GM23338 (cell line): Measurements from ENCODE around the gene CCL8. TPM values are rescaled to one million over a fixed set of nuclear protein-coding genes. Genes with fewer than 3 reads are reported as not detected.

Experiments used
- ATAC-seq: fragments of 200-7000 bp; cut with Tn5 transposase; 3 replicates; pipeline ENCODE4 v1.9.1; 2020
- DNase-seq: peaks from one replicate; pipeline ENCODE4 v3.0.0-alpha.2; 2015; ENCODE audit warnings: low spot score
- H2AFZ ChIP-seq: fragments of 200-600 bp; sonication (generic); 2 replicates; pipeline ENCODE4 v1.8.0; 2016; ENCODE audit warnings: antibody characterized with exemption, mild to moderate bottlenecking, moderate library complexity
- H3F3A ChIP-seq: fragments of 200-600 bp; sonication (generic); replicated peaks from 2 replicates; pipeline ENCODE4 v1.8.0; 2017; ENCODE audit warnings: antibody characterized with exemption, mixed run types, low read depth
- H3K27ac ChIP-seq: fragments of 200-600 bp; sonication (generic); 2 replicates; pipeline ENCODE4 v1.6.1; 2016; ENCODE audit warnings: low read depth
- H3K27me3 ChIP-seq: fragments of 200-600 bp; sonication (generic); 2 replicates; pipeline ENCODE4 v1.8.0; 2016; ENCODE audit warnings: mild to moderate bottlenecking, mixed run types, moderate library complexity; ENCODE audit not compliant: insufficient read depth
- H3K36me3 ChIP-seq: fragments of 200-600 bp; sonication (generic); 2 replicates; pipeline ENCODE4 v1.8.0; 2016; ENCODE audit warnings: mild to moderate bottlenecking; ENCODE audit not compliant: insufficient read depth
- H3K4me1 ChIP-seq: fragments of 200-600 bp; sonication (generic); 2 replicates; pipeline ENCODE4 v1.8.0; 2016; ENCODE audit warnings: mild to moderate bottlenecking, moderate library complexity; ENCODE audit not compliant: insufficient read depth
- H3K4me2 ChIP-seq: fragments of 200-600 bp; sonication (generic); 2 replicates; pipeline ENCODE4 v1.7.1; 2017; ENCODE audit warnings: mixed run types
- H3K4me3 ChIP-seq: fragments of 200-600 bp; sonication (generic); 2 replicates; pipeline ENCODE4 v1.6.1; 2016; ENCODE audit warnings: mixed run types
- H3K79me2 ChIP-seq: fragments of 200-600 bp; sonication (generic); replicated peaks from 2 replicates; pipeline ENCODE4 v1.8.0; 2017; ENCODE audit warnings: mild to moderate bottlenecking; ENCODE audit not compliant: insufficient read depth
- H3K9me2 ChIP-seq: fragments of 200-600 bp; sonication (generic); 2 replicates; pipeline ENCODE4 v1.8.0; 2017; ENCODE audit not compliant: insufficient read depth
- H4K20me1 ChIP-seq: fragments of 200-600 bp; sonication (generic); replicated peaks from 2 replicates; pipeline ENCODE4 v1.8.0; 2017; ENCODE audit warnings: mild to moderate bottlenecking; ENCODE audit not compliant: insufficient read depth
- H3K27ac Mint-ChIP-seq: 2 replicates; pipeline ENCODE4 v1.8.0; 2020; ENCODE audit warnings: inconsistent platforms, mild to moderate bottlenecking, moderate library complexity, mixed read lengths
- H3K27me3 Mint-ChIP-seq: 3 replicates; pipeline ENCODE4 v1.8.0; 2022; ENCODE audit warnings: low read depth, mild to moderate bottlenecking, moderate library complexity, mixed read lengths, inconsistent platforms; ENCODE audit not compliant: insufficient read depth, poor library complexity
- H3K36me3 Mint-ChIP-seq: 3 replicates; pipeline ENCODE4 v1.8.0; 2021; ENCODE audit warnings: low read depth, mild to moderate bottlenecking, inconsistent platforms, moderate library complexity, mixed read lengths
- H3K4me1 Mint-ChIP-seq: 3 replicates; pipeline ENCODE4 v1.8.0; 2020; ENCODE audit warnings: mild to moderate bottlenecking, inconsistent platforms, mixed read lengths
- H3K4me3 Mint-ChIP-seq: 3 replicates; pipeline ENCODE4 v1.8.0; 2021; ENCODE audit warnings: moderate library complexity, mild to moderate bottlenecking, inconsistent platforms, mixed read lengths
- H3K9me3 Mint-ChIP-seq: 3 replicates; pipeline ENCODE4 v1.8.0; 2020; ENCODE audit warnings: moderate library complexity, mild to moderate bottlenecking, inconsistent platforms, mixed read lengths
- CREB1 ChIP-seq: fragments of 250-450 bp; sonication (Bioruptor Pico); IDR thresholded peaks from 2 replicates; pipeline ENCODE4 v1.5.0; 2020; ENCODE audit warnings: low read depth, mild to moderate bottlenecking, moderate library complexity
- ETS1 ChIP-seq: IDR thresholded peaks from 2 replicates; pipeline ENCODE4 v1.6.1; 2016; ENCODE audit warnings: antibody characterized with exemption
- EZH2 ChIP-seq: fragments of 200-600 bp; sonication (generic); IDR thresholded peaks from one replicate; pipeline ENCODE4 v1.8.0; 2017; ENCODE audit warnings: antibody characterized with exemption, mild to moderate bottlenecking, low read depth; ENCODE audit not compliant: unreplicated experiment
- ZNF462 ChIP-seq: fragments of 250-450 bp; sonication (Bioruptor Pico); IDR thresholded peaks from 2 replicates; pipeline ENCODE4 v1.5.0; 2020; ENCODE audit warnings: mild to moderate bottlenecking, moderate library complexity
- polyA plus RNA-seq: library from polyadenylated mRNA; unstranded; fragments of >200 nt; fragmentation: Nextera tagmentation; extraction: Ambion mirVana; gene quantifications from 2 replicates; pipeline ENCODE4 v1.2.1, GENCODE V29; 2016
- total RNA-seq: library from RNA; depleted of rRNA; stranded (reverse); fragments of >200 nt; shearing (Covaris generic); gene quantifications from 2 replicates; pipeline ENCODE4 v1.2.3, GENCODE V29; 2014

The CCL8 gene
- total and polyA plus RNA-seq, 2 experiments from 2014 or later: not detected

DNA sequence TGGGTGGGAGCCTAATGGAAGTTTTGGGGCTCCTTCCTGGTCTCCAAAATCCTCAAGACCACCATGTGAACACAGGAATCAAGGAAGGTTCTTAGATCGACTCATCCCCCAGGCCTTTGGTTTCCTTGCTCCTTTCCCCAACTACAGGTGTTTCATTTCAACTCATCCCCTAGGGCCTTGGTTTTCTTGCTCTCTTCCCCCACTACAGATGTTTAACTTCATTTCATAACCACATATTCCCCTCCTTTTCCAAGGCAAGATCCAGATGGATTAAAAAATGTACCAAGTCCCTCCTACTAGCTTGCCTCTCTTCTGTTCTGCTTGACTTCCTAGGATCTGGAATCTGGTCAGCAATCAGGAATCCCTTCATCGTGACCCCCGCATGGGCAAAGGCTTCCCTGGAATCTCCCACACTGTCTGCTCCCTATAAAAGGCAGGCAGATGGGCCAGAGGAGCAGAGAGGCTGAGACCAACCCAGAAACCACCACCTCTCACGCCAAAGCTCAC, 33.9 kb upstream of the CCL8 start, which contains the start of gene CCL11:
CCL11 (plus strand) TSS at position 457 of the 507 bp plus-strand sequence. CDS start 67 bp downstream, outside the sequence.
- Histone ChIP-seq H3K27ac (no peak within 1 kb of the TSS), H3K9me2 (peaks cover 7% of the 10 kb centered on the region; the same call in 1 of the 2 replicates), H3K4me1 (no peaks in the 10 kb centered on the region), H3K36me3 (no peaks in the 10 kb centered on the region), H4K20me1 (no peaks in the 10 kb centered on the region), H3K4me3 (no peak within 1 kb of the TSS), H3K27me3 (no peaks in the 10 kb centered on the region), H3K79me2 (no peaks in the 10 kb centered on the region), H2AFZ (no peak within 1 kb of the TSS; the same call in 1 of the 2 replicates), H3F3A (no peaks in the 10 kb centered on the region), H3K4me2 (no peak within 1 kb of the TSS)
- TF ChIP-seq CREB1: no peak
- TF ChIP-seq ETS1: no peak
- TF ChIP-seq EZH2: no peak
- H3K27ac Mint-ChIP-seq: no peak within 1 kb of the TSS
- peaks cover 6% of the 10 kb centered on the region for H3K27me3 Mint-ChIP-seq
- DNase-seq (no peak), ATAC-seq (no peak)
- no peak within 1 kb of the TSS for H3K4me3 Mint-ChIP-seq
- H3K9me3 Mint-ChIP-seq: no peaks in the 10 kb centered on the region
- H3K36me3 Mint-ChIP-seq: no peaks in the 10 kb centered on the region
- no peaks in the 10 kb centered on the region for H3K4me1 Mint-ChIP-seq

- H3K4me2 ChIP-seq: no peak overlapping the region
- Mint-ChIP-seq H3K36me3 (no peaks in the 10 kb centered on the region), H3K4me3 (no peak overlapping the region), H3K27me3 (peaks cover 4% of the 10 kb centered on the region), H3K27ac (no peak overlapping the region), H3K9me3 (no peaks in the 10 kb centered on the region), H3K4me1 (no peaks in the 10 kb centered on the region)
- no peak for TF ChIP-seq ZNF462 (CRISPR knock-in tag)
- H2AFZ ChIP-seq: no peak overlapping the region
- no peak for DNase-seq
- H3K4me3 ChIP-seq: no peak overlapping the region
- no peaks in the 10 kb centered on the region for H3K4me1 ChIP-seq
- H4K20me1 ChIP-seq: no peaks in the 10 kb centered on the region
- no peaks in the 10 kb centered on the region for H3K36me3 ChIP-seq
- H3K27ac ChIP-seq: no peak overlapping the region
- H3K9me2 ChIP-seq: peaks cover 12% of the 10 kb centered on the region; the same call in 1 of the 2 replicates
- H3K79me2 ChIP-seq: no peaks in the 10 kb centered on the region
- no peaks in the 10 kb centered on the region for H3F3A ChIP-seq
- ATAC-seq: no peak
- H3K27me3 ChIP-seq: no peaks in the 10 kb centered on the region
Observed at GRCh38 chr17:34287875-34288274, 31.4 kb upstream of the CCL8 start.
